ENCODE measurements around the gene FAM107B. TPM values are rescaled to one million over a fixed set of nuclear protein-coding genes. Genes with fewer than 3 reads are reported as not detected.

FAM107B gene
- total and polyA plus RNA-seq, 12 donors, result 16.0 to 81.7 (median 50.5) TPM

- Histone ChIP-seq H3K27ac (no peak overlapping the region), H3K4me3 (no peak overlapping the region), H3K4me1 (replicated peaks in 1 of 2) (no peaks in the 10 kb centered on the region), H3K27me3 (no peaks in the 10 kb centered on the region), H3K36me3 (replicated peaks in 1 of 2) (no peaks in the 10 kb centered on the region), H3K9me3 (replicated peaks in 1 of 3) (no peaks in the 10 kb centered on the region)
- TF ChIP-seq CTCF (IDR thresholded peaks at IDR 0.05) (no peak), POLR2A (IDR thresholded peaks at IDR 0.05) (no peak)
- intact Hi-C loops (cut with DNase I), result no loop called here
- 73 to 84% (median 77%) methylated on average over 5 of the region's 5 CpGs for WGBS, 4 donors
- no peak for DNase-seq
Observed at GRCh38 chr10:14787938-14788337, 13.2 kb upstream of the FAM107B start.

GRCh38 chr10:14784459-14785055, 9.9 kb upstream of the FAM107B start:
- WGBS, 4 donors, result 56 to 67% (median 62%) methylated on average over 5 of the region's 5 CpGs
- no peak overlapping the region for H3K27ac ChIP-seq
- no peak overlapping the region for H3K4me3 ChIP-seq
- H3K9me3 ChIP-seq (replicated peaks in 1 of 3), result no peaks in the 10 kb centered on the region
- H3K4me1 ChIP-seq (replicated peaks in 1 of 2), result no peaks in the 10 kb centered on the region
- no peaks in the 10 kb centered on the region for H3K36me3 ChIP-seq (replicated peaks in 1 of 2)
- TF ChIP-seq CTCF (IDR thresholded peaks at IDR 0.05) (no peak), POLR2A (IDR thresholded peaks at IDR 0.05) (no peak)
- intact Hi-C loops (cut with DNase I), result no loop called here
- DNase-seq, result peak in 1 of 7 donors; percentile 7
- H3K27me3 ChIP-seq, result no peaks in the 10 kb centered on the region

GRCh38 chr10:14782691-14783363, 8.1 kb upstream of the FAM107B start:
- TF ChIP-seq POLR2A (IDR thresholded peaks at IDR 0.05) (no peak), CTCF (IDR thresholded peaks at IDR 0.05) (no peak)
- Histone ChIP-seq H3K4me3 (no peak overlapping the region), H3K4me1 (replicated peaks in 1 of 2) (no peaks in the 10 kb centered on the region), H3K27me3 (no peaks in the 10 kb centered on the region), H3K27ac (no peak overlapping the region), H3K36me3 (replicated peaks in 1 of 2) (no peaks in the 10 kb centered on the region), H3K9me3 (replicated peaks in 1 of 3) (no peaks in the 10 kb centered on the region)
- intact Hi-C loops (cut with DNase I), result no loop called here
- WGBS, 4 donors, result 62 to 76% (median 68%) methylated on average over 9 of the region's 9 CpGs
- DNase-seq, result peak in 5 of 7 donors; percentile 15 to 69 (median 25)

- Histone ChIP-seq H3K9me3 (replicated peaks in 1 of 3) (no peaks in the 10 kb centered on the region), H3K4me3 (no peak overlapping the region), H3K27me3 (no peaks in the 10 kb centered on the region), H3K36me3 (replicated peaks in 1 of 2) (no peaks in the 10 kb centered on the region), H3K27ac (no peak overlapping the region), H3K4me1 (replicated peaks in 1 of 2) (no peaks in the 10 kb centered on the region)
- WGBS, 4 donors, result 61 to 77% (median 73%) methylated on average over 7 of the region's 7 CpGs
- no peak for DNase-seq
- intact Hi-C loops (cut with DNase I), result no loop called here
- no peak for TF ChIP-seq CTCF (IDR thresholded peaks at IDR 0.05)
- TF ChIP-seq POLR2A (IDR thresholded peaks at IDR 0.05), result no peak
Observed at GRCh38 chr10:14781763-14782162, 7.1 kb upstream of the FAM107B start.

Measured in adrenal gland (tissue), 12 donors.